Ammon's horn (tissue), 1 donor: ENCODE measurements around the gene SLC31A1.
"Not testable (repeated sequence)": the region's sequence is repeated elsewhere in the genome, so short reads cannot be mapped to it uniquely, and the experiment has no call there.

Experiments
- DNase-seq: peaks from one replicate; pipeline ENCODE4 v3.0.0-alpha.2; 2016; ENCODE audit warnings: low spot score

The SLC31A1 gene

DNA sequence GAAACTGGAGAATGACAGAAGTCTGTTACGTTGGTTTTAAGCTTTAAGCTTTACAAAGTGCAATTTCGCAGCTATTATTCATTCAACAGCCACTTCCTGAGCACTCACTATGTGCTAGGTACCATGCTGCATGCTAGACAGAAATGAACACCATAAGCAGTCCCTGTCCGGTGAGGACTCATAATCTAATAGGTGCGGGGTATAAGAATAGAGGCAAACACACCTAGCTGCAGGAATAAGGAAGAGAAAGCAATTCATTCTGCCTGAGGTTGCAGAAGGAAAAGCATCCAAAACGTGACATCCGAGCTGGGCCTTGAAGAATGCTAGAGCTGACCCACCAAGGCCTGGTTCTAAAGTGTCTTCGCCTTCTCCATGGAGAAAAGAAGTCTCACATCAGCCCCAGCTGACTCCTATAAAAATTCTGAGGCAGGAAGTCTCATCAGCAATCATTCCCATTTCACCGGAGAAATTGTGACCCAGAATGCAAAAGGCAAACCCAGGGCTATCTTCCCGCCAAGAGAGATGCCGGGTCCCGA lies 809 bp upstream of the SLC31A1 start:
- DNase-seq, result peak; percentile 9

DNA sequence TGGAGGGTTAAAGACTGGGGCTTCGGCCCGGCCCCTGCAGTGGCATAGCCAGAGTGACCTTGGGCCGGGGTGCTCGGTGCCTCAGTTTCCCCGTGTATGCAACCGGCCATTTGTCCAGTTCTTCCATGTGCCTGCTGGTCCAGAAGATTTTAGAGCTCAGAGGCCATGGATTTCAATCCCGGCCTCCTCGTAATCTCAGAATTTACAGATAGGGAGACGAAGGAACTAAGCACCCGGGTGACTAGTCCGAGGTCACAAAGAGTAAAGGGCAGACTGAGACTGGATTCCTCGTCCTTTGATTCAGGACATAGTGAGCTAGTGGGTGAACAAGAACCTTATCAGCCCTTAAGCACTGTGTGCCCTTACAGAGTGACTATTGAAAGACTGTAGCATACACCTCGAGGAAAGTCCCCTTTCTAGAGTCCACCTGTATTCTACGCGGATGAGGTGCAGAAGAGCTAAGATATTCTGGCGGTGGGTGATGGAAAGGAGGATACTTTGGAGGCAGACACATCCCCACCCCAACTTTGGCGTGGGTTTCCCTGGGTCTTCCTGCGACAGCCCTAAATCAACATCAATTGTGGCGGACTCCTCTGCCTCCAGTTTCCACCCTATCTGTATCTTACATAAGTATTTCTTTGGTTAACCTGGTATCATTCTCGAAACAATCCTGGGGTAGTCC lies 597 bp downstream of the SLC31A1 start:
- DNase-seq, result no peak

DNA sequence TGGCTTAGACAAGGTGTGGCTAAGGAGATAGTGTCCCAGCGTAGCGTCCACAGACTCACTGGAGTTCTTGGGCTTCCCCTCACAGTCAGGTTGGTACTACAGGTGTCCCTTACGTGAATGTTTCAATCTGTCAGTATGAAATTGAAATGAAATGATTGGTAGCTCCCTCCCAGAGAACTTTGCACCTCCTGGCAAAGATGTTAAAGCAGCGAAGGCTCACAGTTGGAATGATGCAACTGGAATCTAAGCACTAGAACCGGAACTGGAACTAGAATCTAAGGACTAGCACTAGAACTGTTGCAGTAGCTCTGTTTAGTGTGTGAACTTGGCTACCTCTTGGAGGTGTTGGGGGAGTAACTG lies 1.1 kb downstream of the SLC31A1 start:
- DNase-seq, result no peak

DNA sequence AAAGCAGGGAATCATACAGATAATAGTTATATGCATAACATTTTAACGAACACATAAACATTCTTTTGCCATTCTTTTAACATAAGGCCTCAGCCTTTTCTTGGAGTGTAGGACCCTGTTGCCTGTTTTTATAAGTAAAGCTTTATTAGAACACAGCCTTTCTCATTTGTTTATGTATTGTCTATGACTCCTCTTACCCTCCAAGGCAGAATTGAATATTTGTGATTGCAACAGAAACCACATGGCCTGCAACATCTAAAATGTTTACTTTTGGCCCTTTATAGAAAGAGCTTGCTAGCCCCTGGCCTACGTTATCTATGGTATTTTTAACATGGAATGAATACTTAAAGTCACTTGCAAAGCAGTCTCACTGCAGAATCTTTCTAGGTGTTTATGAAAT lies 2.6 kb downstream of the SLC31A1 start:
- DNase-seq, result no peak

DNA sequence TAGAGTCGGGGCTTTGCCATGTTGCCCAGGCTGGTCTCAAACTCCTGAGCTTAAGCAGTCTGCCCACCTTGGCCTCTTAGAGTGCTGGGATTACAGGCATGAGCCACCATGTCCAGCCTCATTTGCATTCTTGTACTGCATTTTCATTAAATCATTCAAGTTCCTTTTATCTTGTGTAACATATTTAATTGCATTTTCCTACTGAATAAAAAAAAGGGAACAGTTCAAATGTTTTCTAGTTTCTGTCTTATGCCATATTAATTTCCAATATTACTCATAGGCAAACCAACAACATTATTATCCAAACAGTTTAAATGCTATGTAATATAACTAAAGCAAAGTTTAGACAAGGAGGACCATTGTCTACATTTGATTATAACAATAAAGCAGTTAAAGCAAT lies 6.1 kb downstream of the SLC31A1 start:
- no peak for DNase-seq

DNA sequence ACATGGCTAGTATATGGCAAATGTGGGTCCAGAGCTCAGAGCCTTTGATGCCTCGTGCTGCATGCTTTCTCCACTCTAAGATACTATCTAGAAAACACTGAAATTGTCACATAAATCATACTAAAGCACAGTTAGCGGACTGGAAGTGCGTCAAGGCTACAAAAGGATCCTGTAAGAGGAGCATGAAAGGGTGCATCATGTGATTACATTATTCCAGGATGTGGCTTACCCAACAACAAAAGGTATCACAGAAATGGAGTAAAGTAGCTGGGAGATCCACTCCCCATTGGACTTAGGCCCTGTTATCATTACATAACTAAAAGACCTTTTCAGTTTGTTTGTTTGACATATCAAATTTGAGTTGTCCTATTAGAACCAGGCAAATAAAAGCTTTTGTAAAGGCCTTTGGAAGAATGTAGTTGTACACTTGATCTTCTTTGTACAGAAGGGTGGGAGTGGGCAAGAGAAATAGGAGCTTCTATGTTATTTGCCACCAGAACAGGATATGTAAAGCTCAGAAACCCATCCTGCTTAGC lies 6.9 kb downstream of the SLC31A1 start:
- DNase-seq, result no peak

DNA sequence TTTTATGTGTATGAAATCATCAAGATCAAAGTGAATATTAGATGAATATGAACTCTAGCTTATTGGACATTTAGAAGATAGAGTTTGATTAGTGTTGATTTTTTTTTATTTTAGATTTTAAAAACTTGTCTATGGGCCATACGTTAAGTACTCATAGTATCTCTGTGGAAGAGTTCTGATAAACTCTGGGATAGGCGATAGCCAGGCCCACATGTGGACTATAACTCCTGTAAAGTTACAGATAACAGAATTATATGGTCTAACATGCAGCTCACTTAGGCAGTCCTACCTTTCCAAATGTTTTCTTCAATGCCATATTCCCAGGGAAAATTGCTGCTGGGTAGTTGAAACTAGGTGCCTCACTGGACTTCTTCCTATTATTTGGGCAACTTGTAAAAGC lies 10.4 kb downstream of the SLC31A1 start:
- DNase-seq, result no peak

DNA sequence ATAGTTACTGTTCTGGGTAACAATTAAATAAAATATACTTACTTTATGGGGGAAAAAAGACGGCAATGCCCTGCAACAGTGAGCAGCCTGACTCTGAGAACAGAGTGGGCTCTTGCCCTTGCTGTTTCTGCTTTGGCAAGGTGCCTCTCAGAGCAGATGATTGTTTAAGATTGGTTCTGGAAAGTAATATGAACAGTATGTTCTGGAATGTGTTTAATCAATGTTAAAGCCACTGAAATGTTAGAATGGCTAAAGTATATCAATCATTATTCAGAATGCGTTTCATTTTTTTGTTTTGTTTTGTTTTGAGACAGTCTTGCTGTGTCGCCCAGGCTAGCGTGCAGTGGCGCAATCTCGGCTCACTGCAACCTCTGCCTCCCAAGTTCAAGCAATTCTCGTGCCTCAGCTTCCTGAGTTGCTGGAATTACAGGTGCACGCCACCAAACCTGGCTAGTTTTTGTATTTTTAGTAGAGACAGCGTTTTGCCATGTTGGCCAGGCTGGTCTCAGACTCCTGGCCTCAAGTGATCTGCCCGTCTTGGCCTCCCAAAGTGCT lies 14.4 kb downstream of the SLC31A1 start:
- DNase-seq, result not testable (repeated sequence)

DNA sequence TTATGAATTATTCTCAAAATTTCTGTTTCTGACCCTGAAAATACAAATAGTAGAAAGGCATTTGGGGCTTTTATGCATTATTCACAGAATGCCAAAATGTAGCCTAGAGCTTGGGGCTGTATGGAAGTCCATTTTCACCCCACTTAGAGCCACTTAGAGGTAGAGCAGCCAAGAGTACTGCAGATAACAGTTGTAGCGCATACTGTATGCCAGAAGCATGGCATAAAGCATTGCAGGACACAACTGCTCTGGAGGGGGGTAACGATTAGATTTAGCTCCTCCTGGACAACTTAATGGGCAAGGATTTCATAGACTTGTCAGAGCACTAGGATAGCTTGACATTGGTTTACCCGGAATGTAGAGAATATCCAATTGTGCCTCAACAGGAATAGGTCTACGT lies 15.7 kb downstream of the SLC31A1 start:
- DNase-seq, result no peak

DNA sequence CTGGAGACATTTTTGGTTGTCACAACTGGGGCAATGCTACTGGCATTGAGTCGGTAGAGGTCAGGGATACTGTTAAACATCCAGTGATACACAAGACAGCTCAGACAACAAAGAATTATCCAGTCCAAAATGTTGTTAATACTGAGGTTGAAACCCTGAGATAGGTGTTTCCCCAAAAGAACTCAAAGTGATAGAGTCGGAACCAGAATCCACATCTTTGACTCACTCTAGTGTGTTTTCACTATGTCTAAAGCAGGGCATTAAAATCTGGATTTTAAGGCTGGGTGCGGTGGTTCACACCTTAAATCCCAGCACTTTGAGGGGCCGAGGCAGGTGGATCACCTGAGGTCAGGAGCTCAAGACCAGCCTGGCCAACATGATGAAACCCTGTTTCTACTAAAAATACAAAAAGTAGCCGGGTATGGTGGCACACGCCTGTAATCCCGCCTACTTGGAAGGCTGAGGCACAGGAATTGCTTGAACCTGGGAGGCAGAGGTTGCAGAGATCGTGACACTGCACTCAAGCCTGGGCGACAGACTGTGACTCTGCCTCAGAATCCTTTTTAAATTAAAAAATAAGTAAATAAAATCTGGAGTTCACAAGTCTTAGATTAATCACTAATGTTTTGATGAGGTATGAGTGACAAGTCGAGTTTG lies 17.0 kb downstream of the SLC31A1 start:
- no peak for DNase-seq

DNA sequence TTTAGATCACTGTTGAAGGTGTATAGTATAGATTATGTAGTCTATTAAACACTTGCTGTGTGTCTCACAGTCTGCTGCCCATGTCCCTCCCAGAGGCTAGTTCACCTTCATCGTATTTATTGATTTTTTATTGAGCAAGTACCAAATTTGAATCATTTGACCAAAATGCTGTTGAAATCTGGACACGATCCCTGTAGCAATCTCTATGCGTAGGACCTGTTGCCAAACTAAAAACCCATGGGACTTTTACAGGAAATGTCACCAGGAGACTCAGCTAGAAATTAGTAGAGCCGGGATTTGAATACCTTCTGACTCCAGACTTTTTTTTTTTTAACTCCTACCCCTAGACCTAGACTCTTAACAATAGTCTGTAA lies 17.5 kb downstream of the SLC31A1 start:
- DNase-seq, result no peak

DNA sequence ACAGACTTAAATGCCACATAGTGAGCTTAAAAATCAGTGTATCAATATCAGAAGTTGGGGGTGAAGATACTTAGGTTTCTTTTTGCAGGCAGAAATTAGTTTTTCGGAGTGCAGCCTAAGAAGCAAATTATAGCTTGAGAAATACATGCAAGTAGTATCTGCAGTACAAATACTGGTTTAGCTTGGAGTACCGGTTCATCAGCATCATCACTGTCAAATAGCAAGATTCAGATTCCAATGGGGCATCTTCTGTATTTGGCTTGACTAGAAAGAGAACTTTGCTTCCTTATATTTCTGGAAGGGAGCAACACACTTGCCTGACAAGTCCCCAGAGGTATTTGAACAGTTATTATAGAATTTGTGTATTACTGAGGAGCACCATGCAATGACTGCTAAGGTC lies 19.8 kb downstream of the SLC31A1 start:
- no peak for DNase-seq

DNA sequence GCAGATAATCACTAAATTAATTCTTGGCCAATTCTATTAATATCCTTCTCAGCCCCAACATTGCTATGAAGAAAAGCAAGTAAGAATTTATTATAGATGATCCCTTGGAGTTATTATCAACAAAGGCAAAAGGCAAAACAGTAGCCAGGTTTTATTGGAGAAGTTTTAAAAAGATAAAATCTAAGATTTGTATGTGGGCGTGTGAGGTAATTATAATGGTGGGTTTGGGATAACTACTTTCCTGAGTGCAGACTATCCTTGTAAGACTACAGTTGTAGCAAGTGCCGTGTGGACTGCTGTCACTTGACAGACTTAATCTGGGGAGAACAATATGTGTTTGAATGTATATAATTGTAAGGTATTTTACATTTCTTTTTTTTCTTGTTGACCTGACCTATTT lies 23.2 kb downstream of the SLC31A1 start:
- no peak for DNase-seq

DNA sequence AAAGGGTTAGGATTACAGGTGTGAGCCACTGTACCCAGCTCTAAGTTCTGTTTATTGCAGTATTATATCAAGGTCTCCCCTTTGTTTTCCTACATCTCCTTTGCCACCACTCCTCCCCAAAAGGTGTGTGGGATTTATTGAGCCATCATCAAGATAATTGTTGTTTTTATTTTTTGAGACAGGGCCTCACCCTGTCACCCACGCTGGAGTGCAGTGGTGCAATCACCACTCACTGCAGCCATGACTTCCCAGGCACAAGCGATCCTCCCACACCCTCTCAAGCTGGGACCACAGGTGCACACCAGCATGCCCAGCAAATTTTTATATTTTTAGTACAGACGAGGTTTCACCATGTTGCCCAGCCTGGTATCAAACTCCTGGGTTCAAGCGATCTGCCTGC lies 24.6 kb downstream of the SLC31A1 start:
- DNase-seq, result no peak

DNA sequence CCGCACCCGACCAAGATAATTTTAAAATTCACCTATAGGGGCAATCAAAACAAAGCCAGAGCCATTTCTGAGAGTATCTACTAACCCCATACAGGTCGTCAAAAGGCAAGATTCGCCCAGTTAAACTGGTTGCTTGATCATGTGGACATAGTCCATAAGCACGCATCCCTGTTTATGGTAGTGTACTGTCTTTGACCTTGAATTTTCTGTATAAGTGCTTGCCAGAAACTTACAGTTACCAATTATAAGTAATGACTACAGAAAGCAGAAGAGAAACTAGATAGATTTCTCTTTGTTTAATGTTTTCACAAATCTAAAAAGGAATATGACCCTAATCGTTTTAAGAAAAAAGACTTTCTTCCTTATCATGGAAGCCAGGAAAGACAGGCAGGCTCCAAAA lies 25.6 kb downstream of the SLC31A1 start:
- DNase-seq, result no peak

DNA sequence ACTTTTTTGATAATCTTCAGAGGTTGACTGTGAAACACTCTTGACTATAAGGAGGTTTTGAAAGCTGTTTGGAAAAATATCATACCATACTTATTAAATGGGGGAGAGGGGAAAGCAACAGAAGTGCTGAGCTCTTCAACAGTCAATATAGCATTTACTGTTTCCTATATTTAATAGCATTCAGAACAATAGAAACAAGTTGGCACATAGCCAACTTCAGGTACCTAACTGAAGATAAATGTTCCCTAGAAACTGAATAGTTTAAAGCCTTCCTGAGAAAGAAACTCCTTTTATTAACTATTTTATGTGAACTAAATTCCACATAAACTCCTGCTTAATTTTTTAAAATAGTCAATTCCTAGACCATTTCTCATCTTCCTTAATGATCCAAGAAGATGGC lies 26.3 kb downstream of the SLC31A1 start:
- no peak for DNase-seq

DNA sequence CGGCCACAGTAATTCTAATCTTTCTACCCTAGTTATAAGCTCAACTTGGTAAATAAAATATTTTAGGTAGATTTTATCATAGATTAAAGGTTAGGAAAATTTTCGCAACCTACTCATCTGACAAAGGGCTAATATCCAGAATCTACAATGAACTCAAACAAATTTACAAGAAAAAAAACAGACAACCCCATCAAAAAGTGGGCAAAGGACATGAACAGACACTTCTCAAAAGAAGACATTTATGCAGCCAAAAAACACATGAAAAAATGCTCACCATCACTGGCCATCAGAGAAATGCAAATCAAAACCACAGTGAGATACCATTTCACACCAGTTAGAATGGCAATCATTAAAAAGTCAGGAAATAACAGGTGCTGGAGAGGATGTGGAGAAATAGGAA lies 28.3 kb downstream of the SLC31A1 start:
- DNase-seq, result not testable (repeated sequence)

DNA sequence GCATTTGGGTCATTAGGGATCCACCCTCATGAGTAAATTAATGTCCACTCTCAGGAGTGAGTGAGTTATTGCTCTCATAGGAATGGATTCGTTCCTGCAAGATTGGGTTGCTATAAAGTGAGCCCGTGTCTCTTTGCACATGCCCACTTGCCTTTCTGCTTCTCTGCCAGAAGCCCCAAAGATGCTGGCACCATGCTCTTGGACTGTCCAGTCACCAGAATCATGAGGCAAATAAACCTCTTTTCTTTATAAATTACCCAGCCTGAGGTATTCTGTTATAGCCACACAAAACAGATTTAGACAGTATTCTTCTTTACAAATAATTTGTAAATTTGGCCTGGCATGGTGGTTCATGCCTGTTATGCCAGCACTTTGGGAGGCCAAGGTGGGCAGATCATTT lies 29.5 kb downstream of the SLC31A1 start:
- no peak for DNase-seq

DNA sequence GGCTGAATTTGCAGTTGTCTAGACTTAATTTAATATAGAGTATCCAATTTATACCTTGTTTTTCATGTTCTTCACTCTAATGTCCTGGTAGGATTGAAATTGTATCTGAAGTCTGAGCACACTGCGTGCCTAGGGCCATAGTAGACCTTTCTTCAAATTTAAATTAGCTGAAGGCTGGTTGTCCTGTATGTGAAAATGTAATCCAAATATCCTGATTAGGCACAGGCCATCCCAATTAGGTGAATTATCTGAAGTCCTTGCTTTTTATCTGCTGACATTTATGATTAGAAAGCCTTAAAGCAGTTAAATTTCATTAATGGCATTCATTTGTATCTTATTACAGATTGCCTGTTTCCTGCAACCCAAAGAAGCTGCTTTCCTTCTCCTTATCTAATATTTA lies 33.6 kb downstream of the SLC31A1 start:
- DNase-seq, result no peak

DNA sequence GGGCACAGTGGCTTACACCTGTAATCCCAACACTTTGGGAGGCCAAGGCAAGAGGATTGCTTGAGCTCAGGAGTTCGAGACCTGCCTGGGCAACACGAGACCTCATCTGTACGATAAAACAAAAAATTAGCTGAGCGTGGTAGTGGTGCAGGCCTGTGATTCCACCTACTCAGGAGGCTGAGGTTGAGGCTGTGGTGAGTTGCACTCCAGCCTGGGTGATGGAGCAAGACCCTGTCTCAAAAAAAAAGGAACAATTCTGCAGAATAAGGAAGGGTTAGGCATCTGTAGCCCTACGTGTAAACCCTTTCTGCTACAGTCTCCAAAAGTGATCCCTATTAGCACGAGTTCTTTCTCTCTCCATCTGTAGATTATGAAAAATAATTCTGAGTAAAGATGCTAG lies 34.1 kb downstream of the SLC31A1 start:
- no peak for DNase-seq

DNA sequence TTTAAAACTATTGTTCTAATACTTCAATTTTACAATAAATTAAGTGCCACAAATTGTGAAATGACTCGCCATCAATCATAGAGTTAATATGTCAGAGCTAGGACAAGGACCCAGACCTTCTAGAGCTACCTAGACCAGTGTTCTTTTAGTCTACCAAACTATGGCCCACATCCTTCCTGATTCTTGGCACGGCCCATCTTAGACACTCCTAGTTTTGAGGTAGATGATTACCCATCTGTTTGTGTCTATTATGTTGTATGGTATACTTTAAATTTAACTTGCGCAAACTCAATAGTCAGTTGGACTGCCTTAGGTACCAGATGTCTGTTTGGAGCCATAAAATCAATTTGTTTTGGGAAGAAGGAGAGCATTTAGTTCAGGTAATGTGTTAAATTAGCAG lies 36.5 kb downstream of the SLC31A1 start:
- no peak for DNase-seq

DNA sequence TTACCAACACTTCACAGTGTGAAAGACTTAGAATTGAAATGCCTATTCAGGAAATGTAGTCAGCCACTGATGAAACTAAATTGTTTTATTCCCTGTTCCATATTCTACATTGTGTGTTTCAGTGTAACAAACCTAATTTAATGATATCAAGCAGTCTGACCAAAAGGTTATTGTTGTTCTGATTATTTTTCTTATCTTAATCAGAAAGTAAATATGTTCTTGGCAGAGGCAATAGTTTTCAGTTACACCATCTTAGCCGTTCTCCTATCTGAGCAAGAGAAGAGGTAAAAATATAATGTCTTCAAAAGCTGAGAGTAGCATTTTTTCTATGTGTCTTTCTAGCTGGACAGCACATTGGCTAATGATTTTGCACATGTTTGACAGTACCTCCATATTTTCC lies 36.9 kb downstream of the SLC31A1 start:
- no peak for DNase-seq

DNA sequence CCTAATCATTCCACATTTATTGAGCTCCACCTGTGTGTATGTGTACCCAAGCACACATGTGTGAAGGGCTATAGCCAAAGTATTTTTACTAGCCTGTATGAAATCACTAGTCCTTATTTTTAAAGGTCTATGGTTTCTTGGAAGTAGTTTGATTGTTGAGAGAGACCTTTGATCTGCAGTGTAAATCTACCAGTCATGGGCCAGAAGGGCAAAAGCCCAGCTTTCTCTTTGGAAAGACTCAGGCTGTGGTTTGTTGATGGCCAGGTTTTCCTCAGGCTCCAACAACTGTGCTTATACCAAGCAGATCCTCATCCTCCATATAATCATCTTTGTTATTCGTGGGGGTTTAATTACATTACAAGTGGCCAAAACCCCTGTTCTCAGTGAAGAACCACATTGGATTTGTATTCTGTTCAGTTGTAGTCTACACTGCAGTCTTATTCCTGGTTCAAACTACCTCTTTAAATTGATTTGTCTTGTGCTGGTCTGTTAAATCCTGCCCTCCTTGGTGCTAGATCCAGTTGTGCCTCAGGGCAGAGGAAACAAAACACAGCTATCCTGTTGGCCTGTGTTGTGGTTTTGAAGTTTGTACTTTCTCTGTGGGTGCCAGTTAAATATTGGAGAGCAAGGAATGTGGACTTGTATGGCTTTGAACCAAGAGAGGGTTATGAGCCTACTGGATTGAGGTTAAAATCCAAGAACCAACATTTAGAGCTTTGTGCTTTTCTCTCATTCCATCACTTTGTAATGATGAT lies 40.8 kb downstream of the SLC31A1 start:
- DNase-seq, result no peak
